PC-9 (cell line): ENCODE data around the gene TRAF2.

ENCODE experiments used
- EZH2 ChIP-seq: fragments of 200-600 bp; sonication (generic); IDR thresholded peaks from 2 replicates; pipeline ENCODE4 v1.8.0; 2017; ENCODE audit warnings: antibody characterized with exemption, low read depth
- TF ChIP-seq, protein P1 (sequence below): fragments of 200-600 bp; sonication (generic); conservative IDR thresholded peaks from 2 replicates; pipeline ENCODE4 v1.6.1; 2017; ENCODE audit warnings: mixed run types, antibody characterized with exemption, mild to moderate bottlenecking, moderate library complexity

DNA sequence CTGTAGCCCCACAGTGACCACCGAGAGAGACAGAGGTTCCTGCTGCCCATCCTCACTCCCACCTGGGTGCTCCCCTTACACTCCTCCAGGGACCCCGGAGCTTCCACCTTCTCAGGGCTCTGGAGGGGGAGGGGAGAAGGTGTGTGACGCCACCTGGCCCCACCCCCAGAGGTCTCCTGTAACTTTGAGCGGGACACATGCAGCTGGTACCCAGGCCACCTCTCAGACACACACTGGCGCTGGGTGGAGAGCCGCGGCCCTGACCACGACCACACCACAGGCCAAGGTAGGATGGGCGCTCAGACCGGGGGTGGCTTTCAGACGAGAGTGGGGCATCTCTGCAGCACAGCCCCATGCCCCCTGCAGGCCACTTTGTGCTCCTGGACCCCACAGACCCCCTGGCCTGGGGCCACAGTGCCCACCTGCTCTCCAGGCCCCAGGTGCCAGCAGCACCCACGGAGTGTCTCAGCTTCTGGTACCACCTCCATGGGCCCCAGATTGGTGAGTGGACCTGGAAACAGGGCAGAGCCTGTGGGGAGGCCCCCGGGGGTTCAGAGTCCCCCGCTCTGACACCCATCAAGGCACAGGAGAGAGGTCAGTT, 29.7 kb upstream of the TRAF2 start:
- TF ChIP-seq, protein P1, sequence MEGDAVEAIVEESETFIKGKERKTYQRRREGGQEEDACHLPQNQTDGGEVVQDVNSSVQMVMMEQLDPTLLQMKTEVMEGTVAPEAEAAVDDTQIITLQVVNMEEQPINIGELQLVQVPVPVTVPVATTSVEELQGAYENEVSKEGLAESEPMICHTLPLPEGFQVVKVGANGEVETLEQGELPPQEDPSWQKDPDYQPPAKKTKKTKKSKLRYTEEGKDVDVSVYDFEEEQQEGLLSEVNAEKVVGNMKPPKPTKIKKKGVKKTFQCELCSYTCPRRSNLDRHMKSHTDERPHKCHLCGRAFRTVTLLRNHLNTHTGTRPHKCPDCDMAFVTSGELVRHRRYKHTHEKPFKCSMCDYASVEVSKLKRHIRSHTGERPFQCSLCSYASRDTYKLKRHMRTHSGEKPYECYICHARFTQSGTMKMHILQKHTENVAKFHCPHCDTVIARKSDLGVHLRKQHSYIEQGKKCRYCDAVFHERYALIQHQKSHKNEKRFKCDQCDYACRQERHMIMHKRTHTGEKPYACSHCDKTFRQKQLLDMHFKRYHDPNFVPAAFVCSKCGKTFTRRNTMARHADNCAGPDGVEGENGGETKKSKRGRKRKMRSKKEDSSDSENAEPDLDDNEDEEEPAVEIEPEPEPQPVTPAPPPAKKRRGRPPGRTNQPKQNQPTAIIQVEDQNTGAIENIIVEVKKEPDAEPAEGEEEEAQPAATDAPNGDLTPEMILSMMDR: no peak
- no peak for TF ChIP-seq EZH2
